OCI-LY1 (cell line): ENCODE results near the gene KCNMA1.

Source experiments
- H2AFZ ChIP-seq: fragments of 200-600 bp; sonication (generic), shearing (Covaris generic); 2 replicates; pipeline ENCODE4 v1.6.0; 2014; ENCODE audit warnings: antibody characterized with exemption, mild to moderate bottlenecking, low read length
- H3F3A ChIP-seq: fragments of 200-600 bp; sonication (generic), shearing (Covaris generic); 2 replicates; pipeline ENCODE4 v1.6.0; 2014; ENCODE audit warnings: mild to moderate bottlenecking, antibody characterized with exemption, low read length, moderate library complexity; ENCODE audit not compliant: insufficient read depth
- H3K27ac ChIP-seq: fragments of 200-600 bp; sonication (generic); 2 replicates; pipeline ENCODE4 v1.5.1; 2014; ENCODE audit warnings: low read length, mixed run types, mild to moderate bottlenecking, low read depth; ENCODE audit not compliant: poor library complexity, severe bottlenecking
- H3K27me3 ChIP-seq: fragments of 200-600 bp; sonication (generic); 2 replicates; pipeline ENCODE4 v1.6.0; 2014; ENCODE audit warnings: antibody characterized with exemption, mild to moderate bottlenecking, low read length, moderate library complexity; ENCODE audit not compliant: insufficient read depth
- H3K36me3 ChIP-seq: fragments of 200-600 bp; sonication (generic); 2 replicates; pipeline ENCODE4 v1.6.1; 2014; ENCODE audit warnings: mild to moderate bottlenecking, antibody characterized with exemption, low read length, moderate library complexity, mixed read lengths; ENCODE audit not compliant: insufficient read depth
- H3K4me1 ChIP-seq: fragments of 200-600 bp; sonication (generic); 2 replicates; pipeline ENCODE4 v1.5.1; 2014; ENCODE audit warnings: mild to moderate bottlenecking, low read length, moderate library complexity; ENCODE audit not compliant: insufficient read depth, severe bottlenecking
- H3K4me2 ChIP-seq: fragments of 200-600 bp; sonication (generic), shearing (Covaris generic); 2 replicates; pipeline ENCODE4 v1.6.1; 2014; ENCODE audit warnings: low read length
- H3K4me3 ChIP-seq: fragments of 200-600 bp; sonication (generic); 2 replicates; pipeline ENCODE4 v1.5.1; 2014; ENCODE audit warnings: low read length, low read depth, mild to moderate bottlenecking, mixed read lengths; ENCODE audit not compliant: poor library complexity, severe bottlenecking
- H3K79me2 ChIP-seq: fragments of 200-600 bp; shearing (Covaris generic); 2 replicates; pipeline ENCODE4 v1.6.1; 2016; ENCODE audit warnings: mixed run types, low read length, mixed read lengths; ENCODE audit not compliant: insufficient read depth
- H3K9ac ChIP-seq: fragments of 200-600 bp; sonication (generic), shearing (Covaris generic); 2 replicates; pipeline ENCODE4 v1.6.1; 2014; ENCODE audit warnings: mild to moderate bottlenecking, low read length, mixed read lengths
- H3K9me2 ChIP-seq: fragments of 200-600 bp; sonication (generic), shearing (Covaris generic); 2 replicates; pipeline ENCODE4 v1.6.1; 2014; ENCODE audit warnings: low read depth, mild to moderate bottlenecking, low read length, mixed read lengths
- H3K9me3 ChIP-seq: fragments of 200-600 bp; shearing (Covaris generic); 2 replicates; pipeline ENCODE4 v1.6.1; 2014; ENCODE audit warnings: low read length, mixed read lengths
- H4K20me1 ChIP-seq: fragments of 200-600 bp; sonication (generic), shearing (Covaris generic); 2 replicates; pipeline ENCODE4 v1.6.0; 2016; ENCODE audit warnings: mild to moderate bottlenecking, low read length; ENCODE audit not compliant: insufficient read depth
- EZH2 ChIP-seq: fragments of 200-600 bp; sonication (generic), shearing (Covaris generic); IDR thresholded peaks from 2 replicates; pipeline ENCODE4 v1.8.0; 2017; ENCODE audit warnings: borderline replicate concordance, mixed run types, mild to moderate bottlenecking, antibody characterized with exemption, low read length, moderate library complexity, mixed read lengths
- TF ChIP-seq, protein P1 (sequence below): fragments of 200-600 bp; sonication (generic), shearing (Covaris generic); IDR thresholded peaks from 2 replicates; pipeline ENCODE4 v1.5.1; 2017; ENCODE audit warnings: mild to moderate bottlenecking, antibody characterized with exemption, low read length, moderate library complexity, mixed read lengths

KCNMA1 gene

DNA sequence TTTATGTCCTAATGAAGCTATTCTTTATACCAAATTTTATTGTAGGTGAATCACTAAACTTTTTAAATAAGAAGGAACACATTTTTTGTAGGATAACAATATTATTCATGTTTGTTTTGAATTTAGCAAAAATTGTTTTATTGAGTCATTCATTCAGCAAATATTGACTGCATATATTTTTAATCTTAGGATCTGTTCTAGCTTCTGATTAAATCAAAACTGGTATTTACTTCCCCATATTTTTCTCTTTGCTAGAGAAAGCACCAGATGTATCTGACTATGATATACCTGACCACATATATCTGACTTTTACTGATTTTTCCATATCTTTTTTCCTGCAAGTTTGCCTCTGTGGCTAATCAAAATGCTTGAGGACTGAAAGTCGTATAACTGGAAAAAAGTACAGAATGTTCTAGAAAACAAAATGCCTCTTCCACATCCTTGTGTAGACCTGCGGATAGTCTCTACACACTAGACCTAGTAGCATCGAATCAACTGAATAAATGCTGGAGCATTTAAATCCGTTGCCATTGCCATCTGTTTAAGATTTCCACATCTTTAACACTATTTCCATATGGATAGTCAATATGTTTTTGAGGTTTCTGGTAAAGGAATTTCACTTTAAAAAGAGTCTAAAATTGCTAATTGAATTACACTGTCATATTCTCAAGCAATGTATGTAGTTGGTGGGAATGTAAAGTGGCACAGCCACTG lies 594.7 kb downstream of the KCNMA1 start:
- Histone ChIP-seq H3K9me2 (no peaks in the 10 kb centered on the region), H3K79me2 (no peaks in the 10 kb centered on the region), H4K20me1 (no peaks in the 10 kb centered on the region), H3K9ac (no peak overlapping the region), H2AFZ (no peak overlapping the region), H3K4me1 (no peaks in the 10 kb centered on the region), H3K36me3 (no peaks in the 10 kb centered on the region), H3K4me2 (no peak overlapping the region), H3F3A (no peaks in the 10 kb centered on the region), H3K9me3 (no peaks in the 10 kb centered on the region), H3K27ac (no peak overlapping the region), H3K4me3 (no peak overlapping the region), H3K27me3 (no peaks in the 10 kb centered on the region)
- TF ChIP-seq EZH2: no peak
- TF ChIP-seq, protein P1, sequence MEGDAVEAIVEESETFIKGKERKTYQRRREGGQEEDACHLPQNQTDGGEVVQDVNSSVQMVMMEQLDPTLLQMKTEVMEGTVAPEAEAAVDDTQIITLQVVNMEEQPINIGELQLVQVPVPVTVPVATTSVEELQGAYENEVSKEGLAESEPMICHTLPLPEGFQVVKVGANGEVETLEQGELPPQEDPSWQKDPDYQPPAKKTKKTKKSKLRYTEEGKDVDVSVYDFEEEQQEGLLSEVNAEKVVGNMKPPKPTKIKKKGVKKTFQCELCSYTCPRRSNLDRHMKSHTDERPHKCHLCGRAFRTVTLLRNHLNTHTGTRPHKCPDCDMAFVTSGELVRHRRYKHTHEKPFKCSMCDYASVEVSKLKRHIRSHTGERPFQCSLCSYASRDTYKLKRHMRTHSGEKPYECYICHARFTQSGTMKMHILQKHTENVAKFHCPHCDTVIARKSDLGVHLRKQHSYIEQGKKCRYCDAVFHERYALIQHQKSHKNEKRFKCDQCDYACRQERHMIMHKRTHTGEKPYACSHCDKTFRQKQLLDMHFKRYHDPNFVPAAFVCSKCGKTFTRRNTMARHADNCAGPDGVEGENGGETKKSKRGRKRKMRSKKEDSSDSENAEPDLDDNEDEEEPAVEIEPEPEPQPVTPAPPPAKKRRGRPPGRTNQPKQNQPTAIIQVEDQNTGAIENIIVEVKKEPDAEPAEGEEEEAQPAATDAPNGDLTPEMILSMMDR: no peak

DNA sequence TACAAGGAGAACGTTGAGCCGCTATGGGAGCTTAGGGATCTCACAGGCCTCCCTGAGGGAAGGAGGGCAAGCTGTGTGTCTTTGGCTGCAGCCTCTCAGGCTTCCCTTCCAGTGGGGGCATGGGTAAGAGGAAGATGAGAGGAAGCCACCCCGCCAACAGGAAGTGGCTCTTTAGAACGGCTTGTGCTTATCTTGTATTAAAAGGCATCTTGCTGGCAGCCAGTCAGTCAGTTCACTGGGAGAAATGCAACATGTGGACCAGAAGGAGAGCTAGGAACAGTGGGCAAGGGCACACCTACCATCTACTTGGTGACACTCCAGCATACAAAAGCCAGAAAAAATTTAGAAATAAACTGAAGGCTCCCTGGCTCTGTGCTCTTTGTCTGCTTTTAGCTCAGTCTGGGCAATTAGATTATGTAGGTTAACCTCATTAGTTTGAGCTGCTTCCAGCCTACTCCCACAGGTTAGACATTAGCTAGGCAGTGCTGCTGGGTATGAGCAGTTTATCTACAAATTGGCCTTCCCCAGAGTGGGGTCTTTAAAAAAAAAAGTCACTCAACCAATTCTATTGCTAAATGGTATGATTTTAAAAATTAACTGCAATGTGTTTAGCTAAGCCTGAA lies 595.9 kb downstream of the KCNMA1 start:
- H3K4me2 ChIP-seq: no peak overlapping the region

DNA sequence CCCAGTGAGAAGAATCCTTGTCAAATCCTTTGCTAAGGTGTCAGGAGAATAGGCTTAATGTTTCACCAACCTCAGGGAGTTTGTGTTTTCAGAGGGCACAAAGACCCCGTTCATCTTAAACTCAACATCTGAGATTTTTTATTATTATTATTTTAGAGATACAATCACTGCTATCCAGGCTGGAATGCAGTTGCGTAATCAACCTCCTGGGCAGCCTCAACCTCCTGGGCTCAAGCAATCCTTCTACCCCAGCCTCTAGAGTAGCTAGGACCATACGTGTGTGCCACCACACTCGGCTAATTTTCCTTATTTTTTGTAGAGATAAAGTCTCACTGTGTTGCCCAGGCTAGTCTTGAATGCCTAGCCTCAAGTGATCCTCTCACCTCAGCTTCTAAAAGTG lies 599.2 kb downstream of the KCNMA1 start:
- Histone ChIP-seq H2AFZ (no peak overlapping the region), H3K79me2 (no peaks in the 10 kb centered on the region)

More for the DNA sequence above, 595.9 kb downstream of the KCNMA1 start:
- H3K4me3 ChIP-seq: no peak overlapping the region
- H3F3A ChIP-seq: no peaks in the 10 kb centered on the region
- H3K9me3 ChIP-seq: no peaks in the 10 kb centered on the region
- no peaks in the 10 kb centered on the region for H3K36me3 ChIP-seq
- H4K20me1 ChIP-seq: no peaks in the 10 kb centered on the region
- no peaks in the 10 kb centered on the region for H3K27me3 ChIP-seq
- H3K4me1 ChIP-seq: no peaks in the 10 kb centered on the region
- H3K9ac ChIP-seq: no peak overlapping the region
- no peak overlapping the region for H3K27ac ChIP-seq
- no peak for TF ChIP-seq EZH2
- TF ChIP-seq, protein P1: no peak
- no peaks in the 10 kb centered on the region for H3K79me2 ChIP-seq
- H2AFZ ChIP-seq: no peak overlapping the region
- H3K9me2 ChIP-seq: no peaks in the 10 kb centered on the region

More for the DNA sequence above, 599.2 kb downstream of the KCNMA1 start:
- Histone ChIP-seq H3K9me2 (no peaks in the 10 kb centered on the region), H4K20me1 (no peaks in the 10 kb centered on the region), H3K4me1 (no peaks in the 10 kb centered on the region), H3K9ac (no peak overlapping the region), H3K36me3 (no peaks in the 10 kb centered on the region), H3K27ac (no peak overlapping the region), H3K27me3 (no peaks in the 10 kb centered on the region), H3K4me2 (no peak overlapping the region), H3F3A (no peaks in the 10 kb centered on the region), H3K9me3 (no peaks in the 10 kb centered on the region), H3K4me3 (no peak overlapping the region)
- TF ChIP-seq, protein P1: no peak
- TF ChIP-seq EZH2: no peak
